GM21390 (cell line): ENCODE data around the gene PWWP2B.

Source experiments
- ATAC-seq: cut with Tn5 transposase; IDR thresholded peaks from one replicate; pipeline ENCODE4 v1.9.1; 2021; ENCODE audit not compliant: unreplicated experiment

The PWWP2B gene

DNA sequence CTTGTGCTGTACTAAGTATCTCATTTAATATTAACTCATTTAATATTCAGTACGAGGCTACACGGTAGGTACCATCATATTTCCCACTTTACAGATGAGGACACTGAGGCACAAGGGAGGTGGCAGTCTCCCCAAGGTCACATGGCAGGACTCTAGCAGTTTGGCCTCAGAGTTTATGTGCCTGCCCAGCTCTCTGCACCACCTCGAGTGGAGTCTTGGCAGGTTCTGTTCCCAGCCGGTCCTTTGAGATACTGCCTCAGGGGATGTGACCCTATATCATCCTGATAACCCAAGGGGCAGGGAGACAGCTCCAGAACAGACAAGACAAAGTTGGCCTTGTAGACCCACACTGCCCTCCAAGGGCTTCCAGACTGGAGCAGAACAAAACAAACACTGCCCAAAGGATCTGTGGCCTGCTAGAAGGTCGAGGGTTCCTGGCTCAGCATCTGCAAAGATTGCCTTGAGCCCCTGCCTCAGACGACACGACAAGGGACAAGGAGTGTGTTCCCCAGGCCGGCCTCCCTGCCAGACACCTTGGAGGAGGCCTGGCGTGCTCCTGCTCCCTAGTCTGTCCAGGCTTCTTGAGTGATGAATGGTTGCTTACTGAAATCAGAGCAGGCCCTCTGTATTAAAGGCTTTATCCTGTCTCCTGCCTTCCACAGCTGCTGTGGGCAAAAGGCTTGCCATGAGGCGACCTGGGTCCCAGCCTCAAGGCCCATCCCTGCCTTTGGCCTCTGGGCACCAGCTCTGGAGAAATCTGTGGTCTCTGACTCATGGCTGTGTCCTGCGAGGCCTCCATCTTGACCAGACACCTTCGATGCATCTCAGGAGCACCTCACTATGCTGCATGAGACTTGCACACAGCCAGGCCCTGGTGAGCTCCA is 3.9 kb upstream of the PWWP2B start:
- no peak for ATAC-seq

- ATAC-seq = no peak
Observed at GRCh38 chr10:132393695-132394181, 3.3 kb upstream of the PWWP2B start.

GRCh38 chr10:132394201-132394811 is 2.7 kb upstream of the PWWP2B start:
- ATAC-seq = no peak

DNA sequence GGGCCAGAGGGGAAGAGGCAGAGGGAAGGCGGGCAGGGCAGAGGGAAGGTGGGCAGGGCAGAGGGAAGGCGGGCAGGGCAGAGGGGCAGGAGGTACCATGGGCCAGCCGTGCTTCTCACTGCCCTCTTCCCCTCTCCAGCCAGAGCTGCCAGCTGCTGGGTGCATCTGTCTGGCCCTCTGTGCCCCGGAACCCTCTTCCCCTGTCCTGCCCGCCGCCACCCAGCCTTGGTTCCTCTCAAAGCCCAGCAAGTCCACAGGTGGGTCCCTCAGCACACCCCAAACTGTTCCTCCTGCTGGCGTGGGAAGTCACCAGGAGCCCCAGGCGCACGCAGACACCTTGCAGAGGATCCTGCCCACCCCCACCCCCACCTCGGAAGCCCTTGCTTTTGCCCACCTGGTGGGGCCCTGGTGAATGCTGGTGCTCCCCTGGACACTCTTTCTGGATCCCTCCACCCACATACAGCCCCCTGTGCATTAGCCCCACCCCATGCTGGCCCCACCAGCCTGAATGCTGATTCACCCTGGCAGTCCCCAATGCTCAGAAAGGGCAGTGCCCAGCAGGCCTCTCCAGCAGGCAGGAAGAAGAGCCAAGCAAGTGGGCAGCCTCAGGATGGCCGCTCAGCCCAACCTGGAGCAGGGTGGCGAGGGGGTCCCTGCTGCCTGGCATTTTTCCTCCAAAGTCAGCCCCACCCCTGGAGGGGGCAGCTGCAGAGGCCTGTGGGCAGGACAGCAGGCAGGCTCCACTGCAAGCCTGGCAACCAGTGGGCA is 1.9 kb upstream of the PWWP2B start:
- no peak for ATAC-seq

DNA sequence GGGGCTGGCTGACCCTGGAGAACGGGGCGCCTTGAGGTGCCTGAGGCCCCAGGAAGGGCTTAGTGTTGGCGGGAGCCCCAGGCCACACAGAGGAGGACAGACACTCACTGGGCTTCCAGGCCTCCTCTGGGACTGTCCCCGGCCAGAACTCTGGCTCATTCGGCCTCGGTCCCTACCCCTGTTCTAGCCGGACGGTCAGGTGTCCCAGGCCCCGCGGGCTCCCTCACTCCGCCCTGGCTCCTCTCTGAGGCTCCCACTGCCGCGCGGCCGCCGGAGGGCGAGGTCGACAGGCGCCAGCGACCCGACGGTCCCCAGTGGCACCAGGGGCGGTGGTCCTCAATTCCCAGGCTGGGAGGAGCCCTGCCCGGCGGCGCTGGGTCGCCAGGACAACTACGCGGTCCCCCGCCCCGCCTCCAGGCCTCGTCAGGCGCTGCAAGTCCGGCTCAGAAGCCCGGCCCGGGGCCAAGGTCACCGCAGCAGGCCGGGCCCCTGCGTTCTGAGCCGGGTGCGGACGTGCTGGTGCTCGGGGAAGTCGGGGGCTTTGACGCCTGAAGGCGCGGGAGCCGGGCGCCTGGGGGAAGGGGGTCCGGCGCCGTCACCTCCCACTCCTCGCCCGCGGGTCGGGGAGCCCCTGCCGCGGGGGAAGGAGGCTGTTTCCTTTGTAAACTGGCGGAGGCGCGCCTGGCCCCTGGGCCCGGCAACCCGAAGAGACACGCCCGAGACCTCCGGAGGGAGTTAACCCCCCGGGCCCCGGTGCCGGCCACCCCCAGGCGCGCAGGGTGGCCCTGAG is 1.1 kb upstream of the PWWP2B start:
- ATAC-seq = no peak

- ATAC-seq = peak; percentile 40
Observed at GRCh38 chr10:132396494-132397035, 435 bp upstream of the PWWP2B start.

DNA sequence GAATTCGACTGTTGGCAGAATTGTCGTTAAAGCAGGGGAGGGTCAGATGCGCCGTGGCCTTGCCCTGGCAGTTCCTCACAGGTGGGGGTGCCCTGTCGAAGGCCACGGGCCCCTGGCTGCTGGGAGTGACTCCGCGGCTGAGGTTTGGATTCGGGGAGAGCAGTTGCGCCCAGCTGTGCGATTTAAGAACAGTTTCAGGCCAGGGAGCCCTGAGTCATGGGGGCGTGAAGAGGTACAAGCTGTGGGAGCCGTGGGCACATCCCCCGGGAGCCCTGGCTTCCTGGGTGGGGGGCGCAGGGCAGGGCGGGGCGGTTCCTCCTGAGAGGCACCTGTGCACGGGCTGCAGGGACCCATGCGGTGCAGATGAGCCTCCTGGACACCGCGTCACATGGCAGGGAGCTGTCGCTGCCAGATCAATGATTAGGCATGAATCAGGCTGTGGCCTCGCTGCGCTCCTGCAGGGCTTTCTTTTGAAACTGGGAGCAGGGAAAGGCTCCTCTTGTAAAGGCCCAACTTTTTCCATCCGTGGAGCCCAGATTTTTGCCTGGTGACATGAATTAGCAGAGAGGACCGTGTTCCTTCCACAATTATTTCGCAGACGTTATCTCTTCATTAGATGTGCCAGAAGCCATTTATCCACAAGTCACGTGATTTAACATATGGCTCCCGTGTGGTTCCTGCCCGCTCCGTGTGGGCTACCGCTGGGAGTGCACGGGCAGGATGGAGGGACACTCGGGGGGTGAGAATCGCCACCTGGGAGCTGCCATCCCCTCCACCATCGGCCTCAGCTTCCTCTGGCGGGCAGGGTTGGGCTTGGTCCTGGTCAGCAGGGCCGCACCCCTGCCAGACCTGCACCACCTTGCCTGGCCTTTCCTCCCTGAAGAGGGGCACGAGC is 918 bp downstream of the PWWP2B start:
- ATAC-seq = peak; percentile 32

- ATAC-seq = no peak
Observed at GRCh38 chr10:132398566-132398991, 1.6 kb downstream of the PWWP2B start.

DNA sequence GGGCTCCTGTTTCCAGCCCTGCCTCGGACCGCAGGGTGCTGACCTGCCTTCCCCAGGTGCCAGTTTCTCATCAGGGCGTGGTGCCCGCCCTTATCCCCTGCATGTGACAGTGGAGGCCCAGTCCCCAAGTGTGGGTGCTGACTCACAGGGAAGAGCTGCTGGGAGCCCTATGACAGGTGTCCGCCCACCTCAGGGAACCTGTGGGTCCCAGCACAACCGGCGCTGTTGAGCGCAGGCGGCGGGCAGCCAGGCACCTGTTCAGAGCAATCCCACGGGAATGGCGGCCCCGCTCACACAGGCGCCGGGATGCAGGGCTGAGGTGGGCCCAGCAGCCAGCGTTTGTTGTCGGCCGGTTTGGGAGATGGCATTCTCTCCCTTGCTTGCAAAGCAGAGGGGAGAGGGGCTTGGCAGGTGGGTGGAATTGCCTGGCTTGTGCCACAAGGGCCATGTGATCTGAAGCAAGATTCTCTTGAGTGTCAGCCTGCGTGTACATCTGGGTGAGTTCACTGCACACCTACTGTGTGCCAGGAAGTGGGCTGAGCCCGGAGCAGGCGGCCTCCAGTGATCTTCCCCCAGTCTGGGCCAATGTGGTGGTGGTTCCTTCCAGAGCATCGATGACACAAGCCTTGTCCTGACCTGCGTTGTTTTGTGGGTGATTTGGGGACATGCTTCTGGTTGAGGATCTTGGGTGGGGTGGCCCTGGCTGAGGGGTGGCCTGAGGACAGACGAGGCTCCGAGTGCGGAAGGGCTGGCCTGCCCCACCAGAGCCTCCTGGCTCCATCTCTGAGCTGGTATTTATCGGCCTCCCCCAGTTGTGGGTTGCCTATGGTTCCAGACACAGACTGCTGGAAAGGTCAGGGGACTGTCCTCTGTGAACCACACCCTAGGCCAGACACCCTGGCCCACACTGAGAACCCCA is 2.4 kb downstream of the PWWP2B start:
- no peak for ATAC-seq

DNA sequence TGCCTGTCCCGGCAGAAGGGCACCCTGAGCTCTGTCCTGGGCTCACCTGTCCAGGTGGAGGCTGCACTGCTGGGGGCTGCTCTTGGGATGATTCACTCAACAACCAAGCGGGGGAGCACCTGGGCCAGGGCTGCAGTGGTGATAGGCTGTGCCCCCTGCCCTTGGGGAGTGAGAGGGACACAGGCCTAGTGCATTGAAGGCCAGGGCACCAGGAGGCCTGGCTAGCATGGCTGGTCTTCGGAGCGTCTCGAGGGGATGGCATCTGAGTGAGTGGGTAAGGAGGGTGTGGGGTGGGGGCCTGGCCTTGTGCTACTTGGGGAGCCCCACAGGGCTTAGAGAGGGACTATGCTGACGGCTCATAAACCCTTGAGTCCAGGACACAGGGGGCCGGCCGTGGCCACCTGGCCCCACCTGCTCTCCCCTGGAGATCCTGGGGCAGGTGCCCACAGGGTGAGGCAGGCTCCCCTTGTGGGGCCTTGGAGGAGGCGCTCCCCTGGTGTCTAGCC is 3.1 kb downstream of the PWWP2B start:
- no peak for ATAC-seq

DNA sequence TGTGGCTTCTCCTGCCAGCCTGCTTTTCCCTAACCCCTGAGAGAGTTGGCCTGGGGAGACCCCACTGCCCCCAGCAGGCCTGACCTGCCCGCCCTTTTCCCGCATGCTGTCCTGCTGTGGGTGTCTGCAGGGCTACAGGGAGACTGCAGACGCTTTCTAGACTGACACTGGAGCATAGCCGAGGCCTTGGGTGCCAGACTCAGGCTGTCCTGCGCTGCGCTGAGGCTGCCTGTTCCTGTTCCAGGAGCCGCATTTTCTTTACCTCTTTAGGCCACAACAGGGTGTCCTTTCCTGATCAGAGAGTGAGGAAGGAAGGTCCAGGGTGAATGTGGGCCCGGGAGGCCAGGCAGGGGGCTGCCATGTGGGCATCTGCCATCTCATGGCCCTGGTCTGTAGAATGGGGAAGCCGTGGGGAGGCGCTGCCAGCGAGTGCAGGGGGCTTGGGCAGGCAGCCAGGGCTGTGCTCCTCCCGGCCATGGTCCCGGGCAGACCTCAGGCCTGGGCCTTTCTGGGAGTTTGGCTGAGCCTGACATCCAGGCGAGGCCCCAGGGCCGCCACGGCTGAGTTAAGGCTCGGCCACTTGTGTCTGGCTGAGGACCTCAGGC is 3.6 kb downstream of the PWWP2B start:
- ATAC-seq = no peak

DNA sequence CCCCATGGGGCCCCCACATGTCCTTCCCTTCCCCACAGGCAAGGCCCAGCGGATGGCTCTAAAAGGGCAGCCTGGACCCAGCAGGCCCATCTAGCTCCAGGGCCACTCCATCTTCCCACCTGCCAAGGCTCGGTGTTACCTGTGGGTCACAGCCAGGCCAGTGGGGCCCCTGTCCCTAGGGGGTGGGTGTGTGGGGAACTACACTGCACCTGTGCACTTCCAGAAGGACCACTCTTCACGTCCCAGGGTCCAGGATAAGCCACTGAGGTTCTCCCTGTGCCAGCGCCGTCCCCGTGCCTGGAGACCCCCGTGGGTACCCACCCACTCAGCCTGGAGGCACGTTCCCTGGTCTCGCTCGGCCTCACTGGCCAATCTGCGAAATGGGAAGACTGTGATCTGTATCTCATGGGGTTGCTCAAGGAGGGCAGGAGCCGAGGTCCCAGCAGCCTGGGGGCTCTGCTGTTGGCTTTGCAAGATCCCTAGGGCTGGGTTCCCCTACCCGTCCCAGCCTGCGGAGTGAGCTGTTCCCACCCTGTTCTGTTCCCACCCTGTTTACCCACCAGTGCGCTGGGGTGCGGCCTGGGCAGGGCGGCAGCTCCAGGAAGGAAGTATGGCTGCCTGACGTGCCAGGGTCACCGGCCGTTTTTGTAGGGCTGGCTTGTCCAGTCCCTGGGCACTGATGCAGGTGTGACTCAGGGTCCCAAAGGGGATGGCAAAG is 4.6 kb downstream of the PWWP2B start:
- no peak for ATAC-seq

GRCh38 chr10:132402781-132403241 is 5.8 kb downstream of the PWWP2B start:
- no peak for ATAC-seq

- no peak for ATAC-seq
Observed at GRCh38 chr10:132403511-132404168, 6.6 kb downstream of the PWWP2B start.

GRCh38 chr10:132404169-132404880 is 7.3 kb downstream of the PWWP2B start:
- ATAC-seq = no peak

- no peak for ATAC-seq
Observed at GRCh38 chr10:132404911-132405462, 8.0 kb downstream of the PWWP2B start.
